Measurements from ENCODE around the gene BRD9. TPM values are rescaled to one million over a fixed set of nuclear protein-coding genes. Genes with fewer than 3 reads are reported as not detected.
"Not testable (repeated sequence)": the region's sequence is repeated elsewhere in the genome, so short reads cannot be mapped to it uniquely, and the experiment has no call there.

BRD9 gene
- total and polyA plus RNA-seq, 2 donors (not counting 3 experiments of a cell fraction or from before 2014, with no cell fraction given) = 17.6 to 67.6 TPM

GRCh38 chr5:846602-847091, 46.0 kb downstream of the BRD9 start:
- H3K27me3 ChIP-seq (ENCODE audit: control insufficient read depth in 2 of 2, insufficient read depth in 2 of 2, low read length in 2 of 2); H4K20me1 ChIP-seq (replicated peaks; ENCODE audit: control insufficient read depth, extremely low read depth, insufficient read depth, low read length); H2AFZ ChIP-seq (ENCODE audit: low read depth, low read length); H3K79me2 ChIP-seq (ENCODE audit: control insufficient read depth, insufficient read depth, low read length); H3K9me1 ChIP-seq (replicated peaks; ENCODE audit: control insufficient read depth, extremely low read depth, insufficient read depth, low read length); DNase-seq (ENCODE audit: low read depth, low spot score); POLR2A ChIA-PET; H3K36me3 ChIP-seq (ENCODE audit: control insufficient read depth in 2 of 2, extremely low read depth in 1 of 2, insufficient read depth in 2 of 2, low read length in 2 of 2); H3K4me3 ChIP-seq (replicated peaks in 1 of 3; ENCODE audit: insufficient read depth in 1 of 3, low read depth in 1 of 3, low read length in 3 of 3); FAIRE-seq; CTCF ChIA-PET; H3K9ac ChIP-seq (replicated peaks; ENCODE audit: extremely low read depth, insufficient read depth, low read length); H3K27ac ChIP-seq (ENCODE audit: insufficient read depth, low read depth, low read length); BruUV-seq (replicated peaks); H3K4me2 ChIP-seq (ENCODE audit: insufficient read depth, low read length); dilution Hi-C loops (cut with MboI; ENCODE audit: extremely low pct_ligation_motif_present, low sequenced_read_pairs); H3K4me1 ChIP-seq (ENCODE audit: control insufficient read depth, extremely low read depth, insufficient read depth, low read length); H3K9me3 ChIP-seq (replicated peaks; ENCODE audit: control insufficient read depth, insufficient read depth, low read length); intact Hi-C loops (cut with micrococcal nuclease): not testable (repeated sequence)

DNA sequence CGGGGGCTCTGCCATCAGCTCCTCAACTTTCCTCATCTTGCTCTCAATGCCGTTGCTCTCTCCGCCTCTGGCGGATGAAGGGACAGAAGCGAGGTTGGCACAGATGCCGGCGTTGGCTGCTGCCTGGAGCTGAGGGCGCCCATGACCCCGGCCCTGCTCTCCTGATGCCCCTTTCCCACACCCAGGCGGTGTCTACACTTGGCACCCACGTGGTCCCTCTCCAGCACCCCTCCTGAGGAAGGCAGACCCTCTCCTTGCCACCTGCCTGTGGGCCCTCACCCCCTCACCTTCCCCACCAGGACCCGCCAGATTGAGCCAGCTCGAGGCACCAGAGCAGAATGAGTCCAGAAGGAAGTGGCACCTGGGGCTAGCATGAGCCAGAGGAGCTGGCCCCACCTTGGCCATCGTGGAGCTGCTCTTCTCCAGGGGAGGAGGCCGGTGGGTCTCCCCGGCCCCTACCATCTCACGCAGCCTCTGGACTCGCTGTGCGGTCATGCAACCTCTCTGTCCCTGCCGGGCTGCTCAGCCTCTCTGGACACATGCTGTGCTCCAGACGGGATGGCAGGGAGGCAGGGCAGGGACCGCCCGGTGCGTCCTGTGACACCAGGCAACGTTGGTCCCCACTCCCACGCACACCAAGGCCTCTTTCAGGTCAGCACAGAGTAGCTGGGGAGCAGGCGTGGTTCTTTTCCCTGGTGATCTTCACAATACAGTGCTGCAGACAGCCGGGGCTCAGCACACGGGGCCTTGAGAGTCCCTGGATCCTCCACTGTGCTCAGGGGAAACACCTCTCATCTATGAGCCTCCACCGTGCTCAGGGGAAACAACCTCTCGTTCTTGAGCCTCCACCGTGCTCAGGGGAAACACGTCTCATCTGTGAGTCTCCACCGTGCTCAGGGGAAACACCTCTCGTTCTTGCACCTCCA, 46.7 kb downstream of the BRD9 start:
- POLR2A ChIA-PET; BruUV-seq (replicated peaks); H3K79me2 ChIP-seq (ENCODE audit: control insufficient read depth, insufficient read depth, low read length); H3K9me1 ChIP-seq (replicated peaks; ENCODE audit: control insufficient read depth, extremely low read depth, insufficient read depth, low read length); H3K36me3 ChIP-seq (ENCODE audit: control insufficient read depth in 2 of 2, extremely low read depth in 1 of 2, insufficient read depth in 2 of 2, low read length in 2 of 2); H2AFZ ChIP-seq (ENCODE audit: low read depth, low read length); CTCF ChIA-PET; H3K27ac ChIP-seq (ENCODE audit: insufficient read depth, low read depth, low read length); H3K4me1 ChIP-seq (ENCODE audit: control insufficient read depth, extremely low read depth, insufficient read depth, low read length); H3K9ac ChIP-seq (replicated peaks; ENCODE audit: extremely low read depth, insufficient read depth, low read length); H3K4me3 ChIP-seq (replicated peaks in 1 of 3; ENCODE audit: insufficient read depth in 1 of 3, low read depth in 1 of 3, low read length in 3 of 3); H4K20me1 ChIP-seq (replicated peaks; ENCODE audit: control insufficient read depth, extremely low read depth, insufficient read depth, low read length); dilution Hi-C loops (cut with MboI; ENCODE audit: extremely low pct_ligation_motif_present, low sequenced_read_pairs); DNase-seq (ENCODE audit: low read depth, low spot score); H3K4me2 ChIP-seq (ENCODE audit: insufficient read depth, low read length); H3K9me3 ChIP-seq (replicated peaks; ENCODE audit: control insufficient read depth, insufficient read depth, low read length); FAIRE-seq; H3K27me3 ChIP-seq (ENCODE audit: control insufficient read depth in 2 of 2, insufficient read depth in 2 of 2, low read length in 2 of 2); intact Hi-C loops (cut with micrococcal nuclease): not testable (repeated sequence)

DNA sequence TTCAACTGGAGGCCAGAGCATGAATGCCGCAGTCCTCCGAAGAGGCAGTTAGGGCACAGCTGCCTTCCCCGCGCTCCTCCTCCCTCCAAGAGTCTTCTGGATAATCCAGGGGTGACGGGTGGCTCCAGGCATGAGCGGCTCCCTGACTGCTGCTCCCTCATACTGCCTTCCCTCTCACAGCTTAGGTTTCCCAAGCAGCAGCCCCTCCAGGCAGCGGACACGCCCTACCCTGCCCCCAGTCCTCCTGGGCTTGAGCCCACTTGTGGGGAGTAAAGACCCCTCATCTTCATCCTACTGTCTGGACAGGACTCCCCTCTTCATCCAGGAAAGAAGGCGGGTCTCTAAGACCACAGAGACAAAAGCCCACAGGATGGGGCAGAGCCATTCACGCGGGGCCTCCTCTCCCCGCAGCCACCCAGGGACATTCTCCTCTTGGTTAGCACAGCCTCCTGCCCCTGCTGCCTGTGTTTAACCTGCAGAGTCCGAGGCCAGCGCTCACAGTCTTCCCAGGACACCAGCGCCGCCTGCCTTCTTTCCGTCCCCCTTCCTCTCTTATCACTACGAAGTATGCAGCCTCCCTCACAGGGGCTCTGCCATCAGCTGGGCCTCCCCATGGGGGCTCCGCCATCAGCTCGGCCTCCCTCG, 47.4 kb downstream of the BRD9 start:
- DNase-seq (ENCODE audit: low read depth, low spot score); H2AFZ ChIP-seq (ENCODE audit: low read depth, low read length); H3K9me1 ChIP-seq (replicated peaks; ENCODE audit: control insufficient read depth, extremely low read depth, insufficient read depth, low read length); H3K9me3 ChIP-seq (replicated peaks; ENCODE audit: control insufficient read depth, insufficient read depth, low read length); dilution Hi-C loops (cut with MboI; ENCODE audit: extremely low pct_ligation_motif_present, low sequenced_read_pairs); intact Hi-C loops (cut with micrococcal nuclease); H4K20me1 ChIP-seq (replicated peaks; ENCODE audit: control insufficient read depth, extremely low read depth, insufficient read depth, low read length); FAIRE-seq; CTCF ChIA-PET; POLR2A ChIA-PET; H3K79me2 ChIP-seq (ENCODE audit: control insufficient read depth, insufficient read depth, low read length); H3K4me1 ChIP-seq (ENCODE audit: control insufficient read depth, extremely low read depth, insufficient read depth, low read length); H3K4me3 ChIP-seq (replicated peaks in 1 of 3; ENCODE audit: insufficient read depth in 1 of 3, low read depth in 1 of 3, low read length in 3 of 3); H3K27me3 ChIP-seq (ENCODE audit: control insufficient read depth in 2 of 2, insufficient read depth in 2 of 2, low read length in 2 of 2); BruUV-seq (replicated peaks); H3K36me3 ChIP-seq (ENCODE audit: control insufficient read depth in 2 of 2, extremely low read depth in 1 of 2, insufficient read depth in 2 of 2, low read length in 2 of 2); H3K4me2 ChIP-seq (ENCODE audit: insufficient read depth, low read length); H3K9ac ChIP-seq (replicated peaks; ENCODE audit: extremely low read depth, insufficient read depth, low read length); H3K27ac ChIP-seq (ENCODE audit: insufficient read depth, low read depth, low read length): not testable (repeated sequence)

DNA sequence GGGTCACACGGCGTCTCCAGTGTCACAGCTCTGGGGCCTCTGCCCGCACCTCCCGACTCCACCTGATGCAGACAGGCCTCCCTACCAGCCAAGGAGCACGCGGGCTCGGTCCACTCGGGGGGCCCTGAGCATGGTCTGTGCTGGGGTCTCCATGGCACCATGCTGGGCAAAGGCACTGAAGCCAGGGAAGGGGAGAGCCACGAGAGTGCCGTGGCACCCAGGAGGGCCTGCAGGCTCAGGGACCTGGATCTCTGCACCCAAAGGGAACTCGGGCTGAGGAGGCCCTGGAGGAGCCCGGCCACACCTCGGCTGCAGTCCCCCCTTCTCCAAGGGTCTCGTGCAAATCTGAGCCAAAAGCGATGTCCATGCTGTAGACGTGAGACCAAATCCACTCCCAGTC, 48.2 kb downstream of the BRD9 start:
- H3K79me2 ChIP-seq (ENCODE audit: control insufficient read depth, insufficient read depth, low read length); POLR2A ChIA-PET; H2AFZ ChIP-seq (ENCODE audit: low read depth, low read length): not testable (repeated sequence)

More for the DNA sequence above, 48.2 kb downstream of the BRD9 start:
- H3K9me1 ChIP-seq (replicated peaks; ENCODE audit: control insufficient read depth, extremely low read depth, insufficient read depth, low read length); DNase-seq (ENCODE audit: low read depth, low spot score); H3K4me2 ChIP-seq (ENCODE audit: insufficient read depth, low read length); intact Hi-C loops (cut with micrococcal nuclease); H3K9me3 ChIP-seq (replicated peaks; ENCODE audit: control insufficient read depth, insufficient read depth, low read length); FAIRE-seq; BruUV-seq (replicated peaks); H3K9ac ChIP-seq (replicated peaks; ENCODE audit: extremely low read depth, insufficient read depth, low read length); H3K36me3 ChIP-seq (ENCODE audit: control insufficient read depth in 2 of 2, extremely low read depth in 1 of 2, insufficient read depth in 2 of 2, low read length in 2 of 2); H3K4me3 ChIP-seq (replicated peaks in 1 of 3; ENCODE audit: insufficient read depth in 1 of 3, low read depth in 1 of 3, low read length in 3 of 3); H4K20me1 ChIP-seq (replicated peaks; ENCODE audit: control insufficient read depth, extremely low read depth, insufficient read depth, low read length); H3K27me3 ChIP-seq (ENCODE audit: control insufficient read depth in 2 of 2, insufficient read depth in 2 of 2, low read length in 2 of 2); dilution Hi-C loops (cut with MboI; ENCODE audit: extremely low pct_ligation_motif_present, low sequenced_read_pairs); H3K4me1 ChIP-seq (ENCODE audit: control insufficient read depth, extremely low read depth, insufficient read depth, low read length); H3K27ac ChIP-seq (ENCODE audit: insufficient read depth, low read depth, low read length): not testable (repeated sequence)
- CTCF ChIA-PET = interaction anchor here (0.5 kb wide), 1 partner anchor 669 kb away, joined by 3 read pairs; no protein-coding TSS in a partner anchor

All from endothelial cell of umbilical vein (primary cell).